Measurements from ENCODE around the gene F10. TPM values are rescaled to one million over a fixed set of nuclear protein-coding genes. Genes with fewer than 3 reads are reported as not detected.

Gene F10
- total and polyA plus RNA-seq, 2 experiments from 2014 or later: 0.76 to 1.6 TPM

- Mint-ChIP-seq H3K4me3 (no peak overlapping the region), H3K36me3 (ENCODE audit: low read depth) (peaks cover 5% of the 10 kb centered on the region; the same call in 2 of the 3 replicates), H3K4me1 (peaks cover 2% of the 10 kb centered on the region; the same call in 2 of the 3 replicates), H3K9me3 (no peaks in the 10 kb centered on the region), H3K27me3 (ENCODE audit: insufficient read depth, low read depth, poor library complexity) (peaks cover 5% of the 10 kb centered on the region), H3K27ac (no peak overlapping the region; the same call in 1 of the 2 replicates)
- H3K27ac ChIP-seq (ENCODE audit: low read depth): no peak overlapping the region
- no peak overlapping the region for H3K4me3 ChIP-seq
- no peaks in the 10 kb centered on the region for H3K79me2 ChIP-seq (replicated peaks; ENCODE audit: insufficient read depth)
- H3F3A ChIP-seq (replicated peaks; ENCODE audit: low read depth): no peaks in the 10 kb centered on the region
- H3K27me3 ChIP-seq (ENCODE audit: insufficient read depth): no peaks in the 10 kb centered on the region
- no peaks in the 10 kb centered on the region for H3K9me2 ChIP-seq (ENCODE audit: insufficient read depth)
- no peak for DNase-seq (ENCODE audit: low spot score)
- no peaks in the 10 kb centered on the region for H3K4me1 ChIP-seq (ENCODE audit: insufficient read depth)
- H4K20me1 ChIP-seq (replicated peaks; ENCODE audit: insufficient read depth): no peaks in the 10 kb centered on the region
- H3K36me3 ChIP-seq (ENCODE audit: insufficient read depth): no peaks in the 10 kb centered on the region
- no peak overlapping the region for H2AFZ ChIP-seq
- TF ChIP-seq CREB1 (CRISPR knock-in tag; IDR thresholded peaks at IDR 0.05; ENCODE audit: low read depth): no peak
- no peak for TF ChIP-seq POLR2AphosphoS5 (IDR thresholded peaks at IDR 0.05; ENCODE audit: low read depth)
- no peak for TF ChIP-seq JUNB (IDR thresholded peaks at IDR 0.05; ENCODE audit: unreplicated experiment)
- TF ChIP-seq EZH2phosphoT487 (IDR thresholded peaks at IDR 0.05; ENCODE audit: unreplicated experiment): no peak
- TF ChIP-seq ETS1 (IDR thresholded peaks at IDR 0.05): no peak
- TF ChIP-seq CTCF (conservative IDR thresholded peaks at IDR 0.05; ENCODE audit: low read depth in 2 of 2): no peak
- TF ChIP-seq STAT1 (IDR thresholded peaks at IDR 0.05; ENCODE audit: unreplicated experiment): no peak
- no peak for TF ChIP-seq REST (IDR thresholded peaks at IDR 0.05; ENCODE audit: unreplicated experiment)
- TF ChIP-seq ZNF114 (CRISPR knock-in tag; IDR thresholded peaks at IDR 0.05): no peak
- TF ChIP-seq NANOG (IDR thresholded peaks at IDR 0.05; ENCODE audit: borderline replicate concordance): no peak
- no peak for TF ChIP-seq EZH2 (IDR thresholded peaks at IDR 0.05; ENCODE audit: low read depth, unreplicated experiment)
- no peak for TF ChIP-seq ZNF331 (CRISPR knock-in tag; IDR thresholded peaks at IDR 0.05; ENCODE audit: low read depth)
- no peak for TF ChIP-seq ZNF462 (CRISPR knock-in tag; IDR thresholded peaks at IDR 0.05)
- ATAC-seq: no peak
- H3K4me2 ChIP-seq: no peak overlapping the region
These were observed 46.9 kb upstream of the F10 start for GRCh38 chr13:113075711-113076110.

Data from GM23338 (cell line).